Measurements from ENCODE around the gene CNOT6L. TPM values are rescaled to one million over a fixed set of nuclear protein-coding genes. Genes with fewer than 3 reads are reported as not detected.

CNOT6L gene
- polyA plus RNA-seq, 1 of the 3 experiments (the other 2 are of a cell fraction), result 2.8 TPM

DNA sequence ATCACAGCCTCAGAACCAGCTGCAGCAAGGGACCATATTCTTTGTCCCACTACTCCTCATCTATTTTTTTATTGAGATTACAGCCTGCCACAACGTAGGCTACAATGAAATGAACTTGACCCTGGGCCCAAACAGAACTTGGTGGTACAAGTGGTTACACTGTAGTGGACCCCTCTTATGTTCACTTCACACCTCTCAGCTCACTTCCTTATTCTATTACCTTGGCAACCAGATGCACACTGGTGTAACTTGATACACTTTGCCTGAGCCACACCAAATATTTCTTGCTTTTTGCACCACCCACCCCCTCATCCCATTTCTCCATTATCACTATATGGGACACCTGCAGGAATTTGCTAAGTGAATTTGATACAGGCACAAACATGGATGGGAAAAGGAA is 107.7 kb downstream of the CNOT6L start:
- H3K9me2 ChIP-seq, result no peaks in the 10 kb centered on the region
- CTCF ChIA-PET, result no interaction called here
- TF ChIP-seq MXI1 (IDR thresholded peaks at IDR 0.05; ENCODE audit: low read depth, low read length) (no peak), TCF12 (IDR thresholded peaks at IDR 0.05) (no peak), EP300 (IDR thresholded peaks at IDR 0.05; ENCODE audit: borderline replicate concordance in 1 of 2, low read depth in 1 of 2, low read length in 1 of 2) (no peak)
- H3K9ac ChIP-seq, result no peak overlapping the region
- H3K4me1 ChIP-seq (ENCODE audit: control insufficient read depth in 1 of 2, insufficient read depth in 2 of 2, low read depth in 1 of 2, low read length in 1 of 2), result no peaks in the 10 kb centered on the region
- no peak overlapping the region for H3K4me2 ChIP-seq
- H3K36me3 ChIP-seq (replicated peaks in 1 of 2; ENCODE audit: control insufficient read depth in 1 of 2, insufficient read depth in 2 of 2, low read length in 1 of 2), result peaks cover 4 to 6% of the 10 kb centered on the region in 2 experiments
- no peaks in the 10 kb centered on the region for H3K27me3 ChIP-seq (ENCODE audit: insufficient read depth)
- H4K20me1 ChIP-seq (ENCODE audit: insufficient read depth), result no peaks in the 10 kb centered on the region
- no peaks in the 10 kb centered on the region for H3F3A ChIP-seq (replicated peaks; ENCODE audit: insufficient read depth)
- DNase-seq, result no peak
- no peaks in the 10 kb centered on the region for H3K9me3 ChIP-seq
- WGBS (ENCODE audit: low lambda C conversion rate), result 83% methylated on average over 1 of the region's 1 CpG
- no peak overlapping the region for H2AFZ ChIP-seq (ENCODE audit: low read depth)
- POLR2A ChIA-PET, result no interaction called here
- H3K4me3 ChIP-seq (ENCODE audit: low read depth in 2 of 2, low read length in 1 of 2), result no peak overlapping the region
- no peak overlapping the region for H3K27ac ChIP-seq (ENCODE audit: low read depth in 2 of 2, low read length in 1 of 2)
- H3K79me2 ChIP-seq (ENCODE audit: insufficient read depth), result no peaks in the 10 kb centered on the region

DNA sequence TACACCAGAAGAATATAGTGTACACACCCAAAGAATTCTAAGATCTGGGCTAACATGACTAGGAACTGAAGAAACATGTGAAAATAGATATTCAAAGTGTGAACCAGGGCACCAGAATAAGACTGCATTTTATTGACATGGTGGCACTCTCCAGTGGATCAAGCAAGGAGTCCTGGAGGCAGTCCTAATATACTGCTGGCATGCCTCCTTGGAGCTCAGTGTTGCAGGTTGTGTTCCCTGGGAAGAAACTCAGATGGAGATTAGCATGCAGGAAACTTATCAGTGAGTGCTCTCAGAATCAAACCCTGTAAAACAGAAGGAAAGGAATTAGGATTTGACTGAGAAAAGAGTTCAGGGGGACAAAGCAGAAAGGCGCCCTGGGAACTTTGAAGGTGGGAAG is 108.5 kb downstream of the CNOT6L start:
- TF ChIP-seq, protein P1, sequence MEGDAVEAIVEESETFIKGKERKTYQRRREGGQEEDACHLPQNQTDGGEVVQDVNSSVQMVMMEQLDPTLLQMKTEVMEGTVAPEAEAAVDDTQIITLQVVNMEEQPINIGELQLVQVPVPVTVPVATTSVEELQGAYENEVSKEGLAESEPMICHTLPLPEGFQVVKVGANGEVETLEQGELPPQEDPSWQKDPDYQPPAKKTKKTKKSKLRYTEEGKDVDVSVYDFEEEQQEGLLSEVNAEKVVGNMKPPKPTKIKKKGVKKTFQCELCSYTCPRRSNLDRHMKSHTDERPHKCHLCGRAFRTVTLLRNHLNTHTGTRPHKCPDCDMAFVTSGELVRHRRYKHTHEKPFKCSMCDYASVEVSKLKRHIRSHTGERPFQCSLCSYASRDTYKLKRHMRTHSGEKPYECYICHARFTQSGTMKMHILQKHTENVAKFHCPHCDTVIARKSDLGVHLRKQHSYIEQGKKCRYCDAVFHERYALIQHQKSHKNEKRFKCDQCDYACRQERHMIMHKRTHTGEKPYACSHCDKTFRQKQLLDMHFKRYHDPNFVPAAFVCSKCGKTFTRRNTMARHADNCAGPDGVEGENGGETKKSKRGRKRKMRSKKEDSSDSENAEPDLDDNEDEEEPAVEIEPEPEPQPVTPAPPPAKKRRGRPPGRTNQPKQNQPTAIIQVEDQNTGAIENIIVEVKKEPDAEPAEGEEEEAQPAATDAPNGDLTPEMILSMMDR (IDR thresholded peaks at IDR 0.05), result no peak
- TF ChIP-seq RFX5 (IDR thresholded peaks at IDR 0.05; ENCODE audit: low read length) (no peak), TEAD4 (IDR thresholded peaks at IDR 0.05; ENCODE audit: borderline replicate concordance, insufficient read depth) (no peak), EP300 (IDR thresholded peaks at IDR 0.05; ENCODE audit: borderline replicate concordance in 1 of 2, low read depth in 1 of 2, low read length in 1 of 2) (no peak), RXRA (IDR thresholded peaks at IDR 0.05; ENCODE audit: borderline replicate concordance, low read depth) (no peak), MEF2A (IDR thresholded peaks at IDR 0.05; ENCODE audit: borderline replicate concordance, low read depth) (no peak), RAD21 (IDR thresholded peaks at IDR 0.05; ENCODE audit: low read length) (no peak), SIN3A (IDR thresholded peaks at IDR 0.05; ENCODE audit: borderline replicate concordance, low read depth, low read length) (no peak), TAF1 (IDR thresholded peaks at IDR 0.05; ENCODE audit: borderline replicate concordance, low read depth, low read length) (no peak), FOSL2 (IDR thresholded peaks at IDR 0.05; ENCODE audit: borderline replicate concordance, low read depth) (no peak), GABPA (IDR thresholded peaks at IDR 0.05; ENCODE audit: low read depth) (no peak), TCF12 (IDR thresholded peaks at IDR 0.05) (no peak), NRF1 (IDR thresholded peaks at IDR 0.05; ENCODE audit: low read depth, low read length) (no peak), MXI1 (IDR thresholded peaks at IDR 0.05; ENCODE audit: low read depth, low read length) (no peak)
- Histone ChIP-seq H3K9me2 (no peaks in the 10 kb centered on the region), H3K9ac (no peak overlapping the region), H3F3A (replicated peaks; ENCODE audit: insufficient read depth) (no peaks in the 10 kb centered on the region), H3K4me2 (no peak overlapping the region), H4K20me1 (ENCODE audit: insufficient read depth) (no peaks in the 10 kb centered on the region), H3K36me3 (replicated peaks in 1 of 2; ENCODE audit: control insufficient read depth in 1 of 2, insufficient read depth in 2 of 2, low read length in 1 of 2) (peaks cover 4% of the 10 kb centered on the region in 2 experiments), H3K79me2 (ENCODE audit: insufficient read depth) (no peaks in the 10 kb centered on the region), H3K4me3 (ENCODE audit: low read depth in 2 of 2, low read length in 1 of 2) (no peak overlapping the region), H2AFZ (ENCODE audit: low read depth) (no peak overlapping the region), H3K9me3 (no peaks in the 10 kb centered on the region), H3K27ac (ENCODE audit: low read depth in 2 of 2, low read length in 1 of 2) (no peak overlapping the region), H3K4me1 (ENCODE audit: control insufficient read depth in 1 of 2, insufficient read depth in 2 of 2, low read depth in 1 of 2, low read length in 1 of 2) (no peaks in the 10 kb centered on the region), H3K27me3 (ENCODE audit: insufficient read depth) (no peaks in the 10 kb centered on the region)
- ChIA-PET POLR2A (no interaction called here), CTCF (no interaction called here)
- DNase-seq, result no peak
- WGBS (ENCODE audit: low lambda C conversion rate), result 92% methylated on average over 1 of the region's 1 CpG
